CD4-positive, alpha-beta T cell treated with Interleukin-21 for 1 hour (primary cell): ENCODE data around the gene BTNL8.
"Not testable (repeated sequence)": the region's sequence is repeated elsewhere in the genome, so short reads cannot be mapped to it uniquely, and the experiment has no call there.

Source experiments
- DNase-seq: peaks from one replicate; pipeline ENCODE4 v3.0.0-alpha.2; 2020

Gene BTNL8

GRCh38 chr5:180875860-180876426 lies 23.0 kb upstream of the BTNL8 start:
- no peak for DNase-seq

GRCh38 chr5:180885845-180886529 lies 13.0 kb upstream of the BTNL8 start:
- DNase-seq = not testable (repeated sequence)

GRCh38 chr5:180889381-180889780 lies 9.6 kb upstream of the BTNL8 start:
- no peak for DNase-seq

GRCh38 chr5:180895330-180895729 lies 3.6 kb upstream of the BTNL8 start:
- not testable (repeated sequence) for DNase-seq

DNA sequence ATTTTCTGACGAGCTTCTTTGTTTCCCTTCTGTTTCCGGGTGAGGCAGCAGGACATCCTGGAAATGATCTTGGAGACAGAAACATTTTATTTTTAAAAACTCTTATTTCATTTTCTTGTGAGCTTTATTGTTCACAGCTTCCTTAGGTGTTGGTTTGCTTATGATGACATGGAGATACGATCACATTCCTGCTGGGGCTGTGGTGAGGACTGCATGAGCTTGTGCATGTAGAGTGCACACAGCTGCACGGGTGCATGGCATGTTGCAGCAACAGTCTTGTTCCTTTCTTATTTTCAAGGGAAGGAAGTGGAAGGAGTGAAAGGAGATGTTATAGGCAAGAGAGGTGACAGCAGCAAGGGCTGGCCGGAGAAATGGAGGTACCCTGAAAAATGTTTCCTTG lies 1.2 kb downstream of the BTNL8 start:
- no peak for DNase-seq

GRCh38 chr5:180901319-180902009 lies 2.5 kb downstream of the BTNL8 start:
- DNase-seq = no peak

GRCh38 chr5:180908400-180908799 lies 9.4 kb downstream of the BTNL8 start:
- no peak for DNase-seq

DNA sequence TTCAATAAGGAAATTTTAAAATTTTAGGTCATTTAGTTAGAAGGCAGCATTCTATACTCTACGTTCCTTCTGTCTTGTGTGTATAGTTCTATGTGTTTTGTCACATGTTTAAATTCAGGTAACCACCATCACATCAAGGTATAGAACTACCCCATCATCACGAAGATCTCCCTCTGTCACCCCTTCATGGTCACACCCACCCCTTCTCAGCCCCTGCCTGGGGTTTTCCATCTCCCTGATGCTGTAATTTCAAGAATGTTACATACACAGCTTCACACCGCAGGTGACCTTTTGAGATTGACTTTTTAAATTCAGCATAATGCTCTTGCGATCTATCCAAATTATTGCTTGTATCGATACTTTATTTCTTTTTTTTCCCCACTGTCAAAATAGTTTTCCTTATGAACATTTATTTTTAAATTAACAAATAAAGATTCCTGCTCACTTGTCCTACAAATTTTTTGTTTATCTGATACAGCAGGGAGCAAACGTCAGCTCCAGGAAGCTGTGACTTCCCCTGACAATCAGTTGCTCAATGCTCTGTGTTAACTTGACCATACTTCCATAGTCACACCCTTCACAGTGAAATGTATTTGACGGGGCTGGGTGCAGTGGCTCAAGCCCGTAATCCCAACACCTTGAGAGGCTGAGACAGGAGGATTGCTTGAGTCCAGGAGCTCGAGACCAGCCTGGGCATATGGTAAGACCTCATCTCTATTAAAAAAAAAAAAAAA lies 10.2 kb downstream of the BTNL8 start:
- DNase-seq = no peak

DNA sequence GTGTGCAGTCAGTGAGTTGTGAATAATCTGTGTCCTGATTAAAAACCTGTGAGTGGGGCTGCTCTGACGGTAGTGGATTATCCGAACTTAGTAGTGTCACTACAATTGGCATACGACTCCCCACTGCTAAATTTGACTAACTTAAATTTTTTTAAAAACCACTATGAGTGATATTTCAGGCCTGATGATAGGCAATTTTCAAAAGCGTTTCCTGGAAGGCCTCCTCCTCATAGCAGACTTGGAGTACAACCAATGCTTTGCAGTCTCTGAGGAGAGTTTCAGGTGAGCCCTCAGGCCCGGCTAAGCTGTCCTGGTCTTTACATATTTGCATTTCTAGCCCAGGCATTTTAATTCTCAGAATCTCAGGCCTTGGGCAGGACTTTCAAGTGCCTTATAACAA lies 10.8 kb downstream of the BTNL8 start:
- no peak for DNase-seq

GRCh38 chr5:180910182-180910581 lies 11.2 kb downstream of the BTNL8 start:
- no peak for DNase-seq

DNA sequence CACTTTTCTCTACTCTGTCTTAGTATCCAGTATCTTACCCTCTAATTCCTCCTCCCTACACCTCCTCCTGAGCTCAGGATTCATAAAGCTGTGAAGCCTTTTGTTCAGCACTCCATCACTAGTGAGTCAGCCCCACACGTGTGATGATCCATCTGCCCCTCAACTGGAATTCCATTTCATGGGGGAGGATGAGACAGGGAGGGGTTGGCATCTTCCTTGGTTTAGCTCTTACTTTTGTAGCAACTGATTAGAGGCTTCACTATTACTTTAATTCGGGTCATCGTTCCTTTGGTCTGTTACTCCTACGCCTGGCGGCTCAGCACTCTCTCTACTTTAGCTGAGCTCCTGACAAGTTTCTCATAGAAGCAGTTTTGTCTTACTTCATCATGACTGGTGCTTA lies 11.8 kb downstream of the BTNL8 start:
- DNase-seq = no peak

GRCh38 chr5:180914646-180915045 lies 15.7 kb downstream of the BTNL8 start:
- DNase-seq = no peak

DNA sequence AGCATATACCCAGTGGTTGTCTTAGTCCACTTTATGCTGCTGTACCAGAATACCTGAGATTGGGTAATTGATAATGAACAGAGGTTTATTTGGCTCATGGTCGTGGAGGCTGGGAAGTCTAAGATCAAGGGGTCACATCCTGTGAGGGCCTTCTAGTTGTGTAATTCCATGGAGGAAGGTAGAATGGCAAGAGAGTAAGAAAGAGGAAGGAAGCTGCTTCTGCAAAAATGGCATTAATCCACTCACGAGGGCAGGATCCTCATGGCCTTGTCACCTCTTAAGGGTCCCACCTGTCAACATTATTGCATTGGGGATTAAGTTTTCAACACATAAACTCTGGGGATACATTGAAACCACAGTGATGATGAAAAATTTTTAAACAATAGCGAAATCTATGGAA lies 17.0 kb downstream of the BTNL8 start:
- no peak for DNase-seq

- DNase-seq = no peak
Measured at GRCh38 chr5:180918380-180918779, 19.4 kb downstream of the BTNL8 start.

- no peak for DNase-seq
Measured at GRCh38 chr5:180920710-180921109, 21.8 kb downstream of the BTNL8 start.

DNA sequence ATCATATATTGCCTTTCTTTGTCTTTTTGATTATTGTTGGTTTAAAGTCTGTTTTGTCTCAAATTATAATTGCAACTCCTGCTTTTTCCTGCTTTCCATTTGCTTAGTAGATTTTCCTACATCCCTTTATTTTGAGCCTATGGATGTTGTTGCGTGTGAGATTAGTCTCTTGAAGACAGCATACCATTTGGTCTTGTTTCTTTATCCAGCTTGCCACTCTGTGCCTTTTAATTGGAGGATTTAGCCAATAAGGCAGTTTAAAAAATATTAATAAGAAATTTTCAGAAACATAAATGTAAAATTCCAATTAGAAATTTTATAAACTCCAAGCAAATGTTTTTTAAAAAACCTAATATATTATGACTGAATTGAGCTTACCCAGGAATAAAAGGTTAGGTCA lies 24.0 kb downstream of the BTNL8 start:
- no peak for DNase-seq

GRCh38 chr5:180932660-180933059 lies 33.7 kb downstream of the BTNL8 start:
- DNase-seq = no peak

GRCh38 chr5:180935203-180935602 lies 36.2 kb downstream of the BTNL8 start:
- DNase-seq = no peak

DNA sequence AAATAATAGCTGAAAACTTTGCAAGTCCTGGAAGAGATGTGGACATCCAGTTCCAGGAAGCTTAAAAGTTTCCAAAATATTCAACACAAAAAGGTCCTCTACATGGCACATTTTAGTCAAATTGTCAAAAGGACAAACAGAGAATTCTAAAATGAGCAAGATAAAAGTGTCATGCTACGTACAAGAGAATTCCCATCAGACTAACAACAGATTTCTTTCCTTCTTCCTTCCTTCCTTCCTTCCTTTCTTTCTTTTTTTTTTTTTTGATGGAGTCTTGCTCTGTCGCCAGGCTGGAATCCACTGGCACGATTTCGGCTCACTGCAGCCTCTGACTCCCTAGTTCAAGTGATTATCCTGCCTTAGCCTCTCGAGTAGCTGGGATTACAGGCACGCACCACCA lies 39.3 kb downstream of the BTNL8 start:
- DNase-seq = no peak

DNA sequence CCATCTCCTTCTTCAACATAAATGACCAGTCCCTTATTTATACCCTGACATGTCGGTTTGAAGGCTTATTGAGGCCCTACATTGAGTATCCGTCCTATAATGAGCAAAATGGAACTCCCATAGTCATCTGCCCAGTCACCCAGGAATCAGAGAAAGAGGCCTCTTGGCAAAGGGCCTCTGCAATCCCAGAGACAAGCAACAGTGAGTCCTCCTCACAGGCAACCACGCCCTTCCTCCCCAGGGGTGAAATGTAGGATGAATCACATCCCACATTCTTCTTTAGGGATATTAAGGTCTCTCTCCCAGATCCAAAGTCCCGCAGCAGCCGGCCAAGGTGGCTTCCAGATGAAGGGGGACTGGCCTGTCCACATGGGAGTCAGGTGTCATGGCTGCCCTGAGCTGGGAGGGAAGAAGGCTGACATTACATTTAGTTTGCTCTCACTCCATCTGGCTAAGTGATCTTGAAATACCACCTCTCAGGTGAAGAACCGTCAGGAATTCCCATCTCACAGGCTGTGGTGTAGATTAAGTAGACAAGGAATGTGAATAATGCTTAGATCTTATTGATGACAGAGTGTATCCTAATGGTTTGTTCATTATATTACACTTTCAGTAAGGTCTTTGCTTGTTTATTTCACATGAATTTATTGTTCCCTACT lies 51.5 kb downstream of the BTNL8 start:
- DNase-seq = no peak

GRCh38 chr5:180959661-180960060 lies 60.7 kb downstream of the BTNL8 start:
- DNase-seq = no peak

DNA sequence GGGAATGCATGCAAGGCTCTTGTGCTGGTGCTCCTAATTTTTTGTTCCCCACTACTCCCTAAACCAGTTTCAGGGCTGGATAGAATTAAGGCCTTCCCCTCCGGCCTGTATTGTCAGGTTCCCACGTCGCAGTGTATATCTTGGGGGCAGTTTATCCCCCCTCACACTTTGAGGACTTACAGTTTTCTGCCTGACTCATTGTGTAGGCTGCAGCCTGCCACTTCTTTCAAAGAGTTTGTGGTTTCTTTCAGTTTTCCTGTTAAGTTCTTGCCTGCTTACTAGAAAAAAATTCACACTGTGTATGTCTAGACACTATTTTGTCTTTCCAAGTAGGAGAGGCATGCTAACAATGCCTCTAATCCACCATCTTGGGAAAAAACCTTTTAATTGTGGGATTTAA lies 61.2 kb downstream of the BTNL8 start:
- no peak for DNase-seq

DNA sequence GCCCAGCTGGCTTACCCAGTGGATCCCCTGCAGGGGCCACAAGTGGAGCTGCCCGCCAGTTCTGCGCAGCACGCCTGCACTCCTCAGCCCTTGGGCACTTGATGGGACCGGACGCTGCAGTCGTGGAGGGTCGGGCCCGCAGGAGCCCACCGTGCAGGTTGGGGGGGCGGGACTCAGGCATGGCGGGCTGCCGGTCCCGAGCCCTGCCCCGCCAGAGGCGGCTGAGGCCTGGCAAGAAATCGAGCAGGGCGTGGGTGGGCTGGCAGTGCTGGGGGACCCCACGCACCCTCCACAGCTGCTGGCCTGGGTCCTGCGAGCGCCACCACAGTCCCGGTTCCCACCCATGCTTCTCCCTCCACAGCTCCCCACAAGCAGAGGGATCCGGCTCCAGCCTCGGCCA lies 70.4 kb downstream of the BTNL8 start:
- no peak for DNase-seq
